Large intestine (tissue), 12 donors: ENCODE data around the gene ZER1. TPM values are rescaled to one million over a fixed set of nuclear protein-coding genes. Genes with fewer than 3 reads are reported as not detected.

Source experiments
- DNase-seq, 2 donors: peaks; one replicate each; pipeline versions ENCODE4 v3.0.0 to v3.0.0-alpha.2; 2013
- H3K27ac ChIP-seq: one replicate; pipeline ENCODE4 v1.5.1; 2013; ENCODE audit warnings: low read length
- H3K27me3 ChIP-seq: 2 replicates; pipeline ENCODE4 v1.6.1; 2013; ENCODE audit warnings: low read length; ENCODE audit not compliant: control insufficient read depth, insufficient read depth
- H3K36me3 ChIP-seq: 2 replicates; pipeline ENCODE4 v1.6.1; 2013; ENCODE audit warnings: low read length; ENCODE audit not compliant: control insufficient read depth, insufficient read depth
- H3K4me1 ChIP-seq: one replicate; pipeline ENCODE4 v1.6.1; 2013; ENCODE audit warnings: low read length; ENCODE audit not compliant: control insufficient read depth, insufficient read depth
- H3K4me3 ChIP-seq: one replicate; pipeline ENCODE4 v1.5.1; 2013; ENCODE audit warnings: low read length
- H3K9me3 ChIP-seq: one replicate; pipeline ENCODE4 v1.6.1; 2013; ENCODE audit warnings: mild to moderate bottlenecking, low read depth, low read length, moderate library complexity; ENCODE audit not compliant: control insufficient read depth
- WGBS: methylation state at CpG from one replicate; pipeline ENCODE4 v1.1.5; 2013; ENCODE audit warnings: low lambda C conversion rate; ENCODE audit not compliant: insufficient coverage; 5-methylcytosine and 5-hydroxymethylcytosine counted together
- long read RNA-seq, 11 donors: transcript quantifications; one replicate each; lab custom pipeline, GENCODE V29; 2026
- polyA plus RNA-seq: library from polyadenylated mRNA; unstranded; fragments of 120-200 nt; gene quantifications from one replicate; pipeline ENCODE4 v1.2.1, GENCODE V29; 2013

Gene ZER1
- polyA plus RNA-seq: 36.7 TPM
- long read RNA-seq, donor 1, full-length matches to known transcripts: 4 of 4 reads
- long read RNA-seq, donor 1, partial matches to known transcripts: 0 of 4 reads
- long read RNA-seq, donor 1, other reads (novel, unspliced or antisense): 0 of 4 reads
- long read RNA-seq, donor 2, full-length matches to known transcripts: 5 of 36 reads
- long read RNA-seq, donor 2, partial matches to known transcripts: 21 of 36 reads
- long read RNA-seq, donor 2, other reads (novel, unspliced or antisense): 10 of 36 reads
- long read RNA-seq, donor 3: 0 reads
- long read RNA-seq, donor 4, partial matches to known transcripts: 0 of 1 reads
- long read RNA-seq, donor 4, other reads (novel, unspliced or antisense): 0 of 1 reads
- long read RNA-seq, donor 5, full-length matches to known transcripts: 3 of 3 reads
- long read RNA-seq, donor 5, partial matches to known transcripts: 0 of 3 reads
- long read RNA-seq, donor 5, other reads (novel, unspliced or antisense): 0 of 3 reads
- long read RNA-seq, donor 6, full-length matches to known transcripts: 5 of 5 reads
- long read RNA-seq, donor 6, partial matches to known transcripts: 0 of 5 reads
- long read RNA-seq, donor 6, other reads (novel, unspliced or antisense): 0 of 5 reads
- long read RNA-seq, donor 7, full-length matches to known transcripts: 1 of 1 reads
- long read RNA-seq, donor 7, partial matches to known transcripts: 0 of 1 reads
- long read RNA-seq, donor 7, other reads (novel, unspliced or antisense): 0 of 1 reads
- long read RNA-seq, donor 8, full-length matches to known transcripts: 2 of 2 reads
- long read RNA-seq, donor 8, partial matches to known transcripts: 0 of 2 reads
- long read RNA-seq, donor 8, other reads (novel, unspliced or antisense): 0 of 2 reads
- long read RNA-seq, donor 9, full-length matches to known transcripts: 1 of 9 reads
- long read RNA-seq, donor 9, partial matches to known transcripts: 8 of 9 reads
- long read RNA-seq, donor 9, other reads (novel, unspliced or antisense): 0 of 9 reads
- long read RNA-seq, donor 10, full-length matches to known transcripts: 5 of 5 reads
- long read RNA-seq, donor 10, partial matches to known transcripts: 0 of 5 reads
- long read RNA-seq, donor 10, other reads (novel, unspliced or antisense): 0 of 5 reads
- long read RNA-seq, donor 11, full-length matches to known transcripts: 5 of 5 reads
- long read RNA-seq, donor 11, partial matches to known transcripts: 0 of 5 reads
- long read RNA-seq, donor 11, other reads (novel, unspliced or antisense): 0 of 5 reads

GRCh38 chr9:128771745-128772519 is at the start of gene ZER1:
Gene ZER1, minus strand, starts transcription at chr9:128771927. Its CDS starts 16,362 bp downstream, at chr9:128755565.
- Histone ChIP-seq H3K9me3 (no peaks in the 10 kb centered on the region), H3K4me3 (peak within 1 kb of the TSS; percentile 91), H3K27me3 (no peaks in the 10 kb centered on the region), H3K27ac (peak within 1 kb of the TSS; percentile 99), H3K36me3 (peaks cover 13% of the 10 kb centered on the region), H3K4me1 (peaks cover 7% of the 10 kb centered on the region)
- DNase-seq: peak; percentile 85 to 95
- WGBS: no CpG with 5 or more reads among the region's 72 CpGs

GRCh38 chr9:128820665-128821583 is 49.2 kb upstream of the ZER1 start:
- Histone ChIP-seq H3K4me1 (peaks cover 10% of the 10 kb centered on the region), H3K36me3 (peaks cover 45% of the 10 kb centered on the region), H3K27me3 (no peaks in the 10 kb centered on the region), H3K4me3 (no peak overlapping the region), H3K27ac (no peak overlapping the region), H3K9me3 (peaks cover 6% of the 10 kb centered on the region)
- 87% methylated on average over 3 of the region's 24 CpGs for WGBS
- no peak for DNase-seq

GRCh38 chr9:128819716-128820664 is 48.3 kb upstream of the ZER1 start:
- H3K4me3 ChIP-seq: no peak overlapping the region
- DNase-seq: peak in 1 of 2 donors; percentile 32
- H3K9me3 ChIP-seq: peaks cover 6% of the 10 kb centered on the region
- peaks cover 40% of the 10 kb centered on the region for H3K36me3 ChIP-seq
- peaks cover 10% of the 10 kb centered on the region for H3K4me1 ChIP-seq
- H3K27me3 ChIP-seq: no peaks in the 10 kb centered on the region
- no peak overlapping the region for H3K27ac ChIP-seq
- WGBS: no CpG with 5 or more reads among the region's 18 CpGs

GRCh38 chr9:128818839-128819715 is 47.4 kb upstream of the ZER1 start:
- no CpG with 5 or more reads among the region's 90 CpGs for WGBS
- Histone ChIP-seq H3K4me3 (peak overlapping the region; percentile 39), H3K36me3 (peaks cover 31% of the 10 kb centered on the region), H3K27me3 (no peaks in the 10 kb centered on the region), H3K9me3 (peaks cover 6% of the 10 kb centered on the region), H3K4me1 (peaks cover 10% of the 10 kb centered on the region), H3K27ac (no peak overlapping the region)
- peak in 1 of 2 donors; percentile 65 for DNase-seq

GRCh38 chr9:128818099-128818838 is 46.5 kb upstream of the ZER1 start, which contains the start of gene ENDOG:
Gene ENDOG, plus strand, starts transcription at chr9:128818500. Its CDS starts 185 bp downstream, at chr9:128818685.
- H3K27me3 ChIP-seq: no peaks in the 10 kb centered on the region
- H3K4me3 ChIP-seq: peak within 1 kb of the TSS; percentile 51
- peak within 1 kb of the TSS; percentile 53 for H3K27ac ChIP-seq
- peaks cover 6% of the 10 kb centered on the region for H3K9me3 ChIP-seq
- H3K4me1 ChIP-seq: peaks cover 10% of the 10 kb centered on the region
- H3K36me3 ChIP-seq: peaks cover 23% of the 10 kb centered on the region
- DNase-seq: peak; percentile 98
- no CpG with 5 or more reads among the region's 70 CpGs for whole genome bisulfite sequencing

GRCh38 chr9:128810873-128811272 is 39.1 kb upstream of the ZER1 start:
- Histone ChIP-seq H3K27me3 (no peaks in the 10 kb centered on the region), H3K27ac (no peak overlapping the region), H3K9me3 (no peaks in the 10 kb centered on the region), H3K4me3 (no peak overlapping the region), H3K4me1 (no peaks in the 10 kb centered on the region), H3K36me3 (peaks cover 29% of the 10 kb centered on the region)
- 75% methylated on average over 1 of the region's 5 CpGs for WGBS
- no peak for DNase-seq

GRCh38 chr9:128809831-128810230 is 38.1 kb upstream of the ZER1 start:
- H3K27ac ChIP-seq: no peak overlapping the region
- no peak for DNase-seq
- peaks cover 39% of the 10 kb centered on the region for H3K36me3 ChIP-seq
- no peaks in the 10 kb centered on the region for H3K4me1 ChIP-seq
- no peaks in the 10 kb centered on the region for H3K9me3 ChIP-seq
- WGBS: no CpG with 5 or more reads among the region's 2 CpGs
- no peak overlapping the region for H3K4me3 ChIP-seq
- H3K27me3 ChIP-seq: no peaks in the 10 kb centered on the region
